Motor neuron (in vitro differentiated cells): ENCODE data around the gene PSORS1C1. TPM values are rescaled to one million over a fixed set of nuclear protein-coding genes. Genes with fewer than 3 reads are reported as not detected.
"Not testable (repeated sequence)": the region's sequence is repeated elsewhere in the genome, so short reads cannot be mapped to it uniquely, and the experiment has no call there.

Experiments
- ATAC-seq, 8 experiments: fragments of 200-7000 bp; cut with Tn5 transposase; replicated peaks in 6 of 8; 2 replicates each; pipeline ENCODE4 v1.8.0; 2021; ENCODE audit warnings: mild to moderate bottlenecking in 8 of 8, moderate library complexity in 8 of 8
- H3K27ac ChIP-seq, 2 donors: fragments of 250-450 bp; sonication (Bioruptor Pico); 2 replicates each; pipeline ENCODE4 v1.9.0; 2021; ENCODE audit warnings: antibody characterized with exemption in 2 of 2, mild to moderate bottlenecking in 2 of 2, moderate library complexity in 1 of 2
- H3K4me1 ChIP-seq, 2 donors: fragments of 250-450 bp; sonication (Bioruptor Pico); replicated peaks in 1 of 2; 2 replicates each; pipeline ENCODE4 v1.6.1; 2021; ENCODE audit warnings: antibody characterized with exemption in 2 of 2, mild to moderate bottlenecking in 2 of 2, moderate library complexity in 1 of 2
- H3K4me3 ChIP-seq, 5 donors: fragments of 250-450 bp; sonication (Bioruptor Pico); 2 replicates each; pipeline ENCODE4 v1.9.0; 2021; ENCODE audit warnings: antibody characterized with exemption in 5 of 5, mild to moderate bottlenecking in 5 of 5, moderate library complexity in 4 of 5
- WGBS, 10 experiments: fragments of 450-650 bp; shearing (Covaris generic); methylation state at CpG; one replicate each; pipeline ENCODE4 v1.0.0; 2022; 5-methylcytosine and 5-hydroxymethylcytosine counted together
- in situ Hi-C, 9 experiments: fragments of 400-800 bp; cut with MboI; loops; one replicate each; pipeline ENCODE4 v1.15.0; 2021; ENCODE audit warnings: low sequenced_read_pairs in 9 of 9, low pct_unique_long_range_greater_than_20kb in 2 of 9; ENCODE audit not compliant: unreplicated experiment in 9 of 9
- total RNA-seq, 8 experiments: library from RNA; unstranded; fragments of 300-600 nt; gene quantifications; 2 replicates each; pipeline versions ENCODE4 v1.2.3 to v1.2.4, GENCODE V29; 2022

The PSORS1C1 gene
- total RNA-seq, 8 experiments from 2014 or later, result 0.33 to 8.0 (median 1.9) TPM

- ATAC-seq, result peak in 3 of 8 experiments; percentile 44 to 69 (median 49)
- 40 to 100% (median 85%) methylated on average over 1 to 7 of the region's 17 CpGs; no CpG with 5 or more reads in 3 of the 10 experiments for WGBS, 10 experiments
- H3K4me1 ChIP-seq, H3K4me3 ChIP-seq, in situ Hi-C loops, H3K27ac ChIP-seq: not testable (repeated sequence)
Measured at GRCh38 chr6:31165064-31165832, 50.6 kb downstream of the PSORS1C1 start.

DNA sequence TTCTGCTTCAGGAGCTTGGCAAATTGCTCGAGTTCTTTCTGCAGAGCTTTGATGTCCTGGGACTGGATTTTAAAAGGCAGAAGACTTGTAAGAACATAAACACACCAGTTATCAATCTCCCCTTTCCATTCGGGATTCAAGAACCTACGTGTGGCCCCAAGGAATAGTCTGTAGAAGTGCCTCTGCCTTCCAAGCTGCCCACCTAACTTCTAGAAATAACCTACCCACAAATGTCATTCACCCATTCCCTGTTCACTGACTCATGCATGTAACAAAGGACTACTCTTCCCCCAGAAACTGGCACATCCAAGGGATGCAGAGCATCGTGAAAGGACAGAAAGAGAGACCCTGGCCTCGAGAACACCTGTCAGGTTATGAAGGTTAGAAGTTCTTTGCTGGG is 51.4 kb downstream of the PSORS1C1 start:
- Histone ChIP-seq H3K27ac (no peak overlapping the region), H3K4me1 (no peaks in the 10 kb centered on the region), H3K4me3 (no peak overlapping the region)
- in situ Hi-C loops, result no loop called here
- 40 to 100% (median 67%) methylated on average over 1 to 2 of the region's 5 CpGs; no CpG with 5 or more reads in 5 of the 10 experiments for WGBS, 10 experiments
- ATAC-seq, result no peak

- Histone ChIP-seq H3K4me3 (no peak overlapping the region), H3K27ac (no peak overlapping the region), H3K4me1 (peaks cover 12 to 13% of the 10 kb centered on the region in 2 donors)
- 70 to 100% (median 85%) methylated on average over 1 to 2 of the region's 3 CpGs; no CpG with 5 or more reads in 4 of the 10 experiments for WGBS, 10 experiments
- in situ Hi-C loops, result no loop called here
- ATAC-seq, result no peak
Measured at GRCh38 chr6:31168606-31169005, 54.0 kb downstream of the PSORS1C1 start.

- no peak overlapping the region for H3K27ac ChIP-seq
Measured at GRCh38 chr6:31169123-31169857, 54.7 kb downstream of the PSORS1C1 start.

GRCh38 chr6:31169858-31170599 is 55.4 kb downstream of the PSORS1C1 start:
- peak in 6 of 8 experiments; percentile 26 to 93 (median 63) for ATAC-seq
- in situ Hi-C loops, H3K27ac ChIP-seq: not testable (repeated sequence)
- H3K4me1 ChIP-seq, result peaks cover 12 to 13% of the 10 kb centered on the region in 2 donors
- 23 to 93% (median 71%) methylated on average over 2 to 15 of the region's 23 CpGs; no CpG with 5 or more reads in 4 of the 10 experiments for WGBS, 10 experiments
- peak overlapping the region in 1 of 5 donors; percentile 29 for H3K4me3 ChIP-seq

More at GRCh38 chr6:31169123-31169857, 54.7 kb downstream of the PSORS1C1 start:
- Histone ChIP-seq H3K4me3 (no peak overlapping the region), H3K4me1 (peaks cover 12 to 13% of the 10 kb centered on the region in 2 donors)
- WGBS, 10 experiments, result 35 to 100% (median 56%) methylated on average over 1 to 9 of the region's 10 CpGs; no CpG with 5 or more reads in 2 of the 10 experiments
- in situ Hi-C loops, result no loop called here
- ATAC-seq, result peak in 3 of 8 experiments; percentile 22 to 60 (median 34)

GRCh38 chr6:31170600-31170881 is 55.9 kb downstream of the PSORS1C1 start, which contains the start of gene POU5F1:
POU5F1 (minus strand) TSS chr6:31170682; CDS start chr6:31170620, 62 bp downstream.
- in situ Hi-C loops, result no loop called here
- Histone ChIP-seq H3K4me1 (peaks cover 12 to 13% of the 10 kb centered on the region in 2 donors), H3K4me3 (peak within 1 kb of the TSS in 1 of 5 donors; percentile 29), H3K27ac (no peak within 1 kb of the TSS)
- no peak for ATAC-seq
- 80% methylated on average over 1 of the region's 9 CpGs; no CpG with 5 or more reads in 9 of the 10 experiments for WGBS, 10 experiments

DNA sequence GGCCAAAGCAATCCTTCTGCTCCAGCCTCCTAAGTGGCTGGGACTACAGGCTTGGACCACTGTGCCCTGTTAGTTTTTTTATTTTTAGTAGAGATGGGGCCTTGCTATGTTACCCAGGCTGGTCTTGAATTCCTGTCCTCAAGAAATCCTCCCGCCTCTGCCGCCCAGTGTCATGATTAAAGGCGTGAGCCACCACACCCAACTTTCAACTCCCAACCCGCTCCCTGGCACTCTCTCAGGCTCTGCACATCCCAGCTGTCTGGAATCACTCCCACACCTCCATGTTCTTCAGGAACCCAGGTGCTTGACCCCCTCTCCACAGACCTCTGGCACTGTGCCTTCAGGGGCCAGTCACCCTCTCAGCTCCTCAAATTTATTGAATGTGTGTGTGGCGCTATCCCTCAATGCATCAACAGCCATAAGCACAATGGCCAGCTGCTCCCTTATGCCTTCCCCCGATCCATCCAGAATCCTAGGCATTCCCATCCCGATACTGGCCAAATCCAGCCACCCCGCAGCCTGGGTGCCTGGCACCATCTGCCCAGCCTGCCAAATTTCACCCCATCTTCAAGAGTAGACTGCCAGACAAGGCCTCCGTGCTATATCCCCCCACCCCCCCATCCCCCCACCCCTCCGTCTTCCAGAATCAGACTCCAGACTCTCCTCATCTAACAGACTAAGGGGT is 56.5 kb downstream of the PSORS1C1 start:
- no peak overlapping the region for H3K4me3 ChIP-seq
- peaks cover 12 to 13% of the 10 kb centered on the region in 2 donors for H3K4me1 ChIP-seq
- WGBS, 10 experiments, result 29 to 96% (median 91%) methylated on average over 2 to 5 of the region's 10 CpGs; no CpG with 5 or more reads in 4 of the 10 experiments
- in situ Hi-C loops, result no loop called here
- no peak overlapping the region for H3K27ac ChIP-seq
- peak in 1 of 8 experiments; percentile 24 for ATAC-seq

- H3K4me3 ChIP-seq, result no peak overlapping the region
- peaks cover 12 to 13% of the 10 kb centered on the region in 2 donors for H3K4me1 ChIP-seq
- WGBS, 10 experiments, result 9 to 67% (median 14%) methylated on average over 1 to 8 of the region's 16 CpGs; no CpG with 5 or more reads in 5 of the 10 experiments
- ATAC-seq, result peak in 1 of 8 experiments; percentile 18
- in situ Hi-C loops, result no loop called here
- no peak overlapping the region for H3K27ac ChIP-seq
Measured at GRCh38 chr6:31171931-31172905, 57.6 kb downstream of the PSORS1C1 start.

- WGBS, 10 experiments, result 0 to 67% (median 20%) methylated on average over 1 to 4 of the region's 5 CpGs; no CpG with 5 or more reads in 5 of the 10 experiments
- Histone ChIP-seq H3K4me3 (no peak overlapping the region), H3K27ac (no peak overlapping the region), H3K4me1 (peaks cover 12 to 13% of the 10 kb centered on the region in 2 donors)
- ATAC-seq, result peak in 2 of 8 experiments; percentile 31 to 38
- in situ Hi-C loops, result no loop called here
Measured at GRCh38 chr6:31172973-31173384, 58.4 kb downstream of the PSORS1C1 start.

- 29 to 100% (median 67%) methylated on average over 1 of the region's 3 CpGs; no CpG with 5 or more reads in 7 of the 10 experiments for WGBS, 10 experiments
- H3K4me3 ChIP-seq, result no peak overlapping the region
Measured at GRCh38 chr6:31173406-31173805, 58.8 kb downstream of the PSORS1C1 start.

DNA sequence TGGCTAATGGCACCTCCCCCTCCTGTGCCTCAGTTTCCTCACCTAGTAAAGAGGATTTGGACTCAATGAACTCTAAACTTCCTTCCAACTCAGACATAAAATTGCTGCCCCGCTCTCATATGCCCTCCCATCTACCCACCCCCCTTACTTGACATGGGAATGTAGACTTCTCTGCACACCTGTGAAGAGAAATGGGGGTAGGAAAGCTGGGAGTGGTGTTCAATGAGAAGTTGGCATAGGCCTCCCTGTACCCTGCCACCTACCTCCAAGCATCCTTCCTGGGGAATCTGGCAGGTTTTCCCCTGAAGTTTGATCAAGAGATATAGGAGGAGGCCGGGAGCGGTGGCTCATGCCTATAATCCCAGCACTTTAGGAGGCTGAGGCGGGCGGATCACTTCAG is 59.8 kb downstream of the PSORS1C1 start:
- peaks cover 12 to 13% of the 10 kb centered on the region in 2 donors for H3K4me1 ChIP-seq
- ATAC-seq, result no peak
- no peak overlapping the region for H3K4me3 ChIP-seq
- WGBS, 10 experiments, result 92 to 100% (median 100%) methylated on average over 2 to 3 of the region's 5 CpGs; no CpG with 5 or more reads in 6 of the 10 experiments
- in situ Hi-C loops, result no loop called here
- H3K27ac ChIP-seq, result no peak overlapping the region

More at GRCh38 chr6:31173406-31173805, 58.8 kb downstream of the PSORS1C1 start:
- Histone ChIP-seq H3K4me1 (peaks cover 12 to 13% of the 10 kb centered on the region in 2 donors), H3K27ac (no peak overlapping the region)
- in situ Hi-C loops, result no loop called here
- no peak for ATAC-seq
